ENCODE measurements around the gene TBC1D1. TPM values are rescaled to one million over a fixed set of nuclear protein-coding genes. Genes with fewer than 3 reads are reported as not detected.

The TBC1D1 gene
- total and polyA plus RNA-seq, 2 donors (not counting 3 experiments of a cell fraction or from before 2014, with no cell fraction given): 63.5 to 116 TPM

DNA sequence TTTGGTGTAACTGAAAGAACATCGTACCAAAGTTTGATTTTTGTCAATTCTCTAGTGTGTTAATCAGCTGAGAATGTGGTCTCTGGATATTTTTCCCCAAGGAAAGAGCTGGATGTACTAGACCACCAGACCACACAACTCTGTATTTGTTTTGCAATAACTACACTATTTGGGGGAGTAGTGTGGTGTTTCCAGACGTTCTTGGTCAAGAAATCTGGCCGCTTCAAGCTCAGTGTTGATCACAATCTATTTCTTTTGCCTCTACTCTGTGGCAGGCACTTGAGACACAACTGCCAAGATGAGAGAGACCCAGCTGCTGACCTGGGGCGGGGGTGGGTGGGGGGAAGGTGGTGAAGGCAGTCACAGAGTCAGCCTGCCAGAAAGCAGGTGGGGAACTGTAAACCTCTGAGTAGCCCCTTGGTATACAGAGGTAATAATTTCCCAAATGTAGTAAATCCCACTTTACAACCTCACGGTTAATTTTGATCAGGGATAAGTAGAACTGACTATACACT is 99.9 kb downstream of the TBC1D1 start:
- Histone ChIP-seq H4K20me1 (replicated peaks; ENCODE audit: control insufficient read depth, extremely low read depth, insufficient read depth, low read length) (no peaks in the 10 kb centered on the region), H3K27me3 (ENCODE audit: control insufficient read depth in 2 of 2, insufficient read depth in 2 of 2, low read length in 2 of 2) (no peaks in the 10 kb centered on the region), H3K9me1 (replicated peaks; ENCODE audit: control insufficient read depth, extremely low read depth, insufficient read depth, low read length) (no peaks in the 10 kb centered on the region), H3K27ac (ENCODE audit: insufficient read depth, low read depth, low read length) (no peak overlapping the region), H3K4me2 (ENCODE audit: insufficient read depth, low read length) (no peak overlapping the region), H2AFZ (ENCODE audit: low read depth, low read length) (no peak overlapping the region), H3K9me3 (replicated peaks; ENCODE audit: control insufficient read depth, insufficient read depth, low read length) (no peaks in the 10 kb centered on the region), H3K9ac (replicated peaks; ENCODE audit: extremely low read depth, insufficient read depth, low read length) (no peak overlapping the region), H3K4me1 (ENCODE audit: control insufficient read depth, extremely low read depth, insufficient read depth, low read length) (peaks cover 7% of the 10 kb centered on the region), H3K79me2 (ENCODE audit: control insufficient read depth, insufficient read depth, low read length) (peaks cover 16% of the 10 kb centered on the region), H3K36me3 (ENCODE audit: control insufficient read depth in 2 of 2, extremely low read depth in 1 of 2, insufficient read depth in 2 of 2, low read length in 2 of 2) (no peaks in the 10 kb centered on the region), H3K4me3 (replicated peaks in 1 of 3; ENCODE audit: insufficient read depth in 1 of 3, low read depth in 1 of 3, low read length in 3 of 3) (no peak overlapping the region)
- DNase-seq (ENCODE audit: low read depth, low spot score) (no peak), FAIRE-seq (no peak)
- dilution Hi-C loops (cut with MboI; ENCODE audit: extremely low pct_ligation_motif_present, low sequenced_read_pairs) (no loop called here), intact Hi-C loops (cut with micrococcal nuclease) (no loop called here)
- CTCF ChIA-PET: interaction anchor here (0.9 to 1.2 kb wide), 2 partner anchors 13 to 17 kb away, joined by 3 read pairs; no protein-coding TSS in a partner anchor
- no TSS peak for BruUV-seq (replicated peaks)
- POLR2A ChIA-PET: interaction anchor here (0.6 kb wide), 1 partner anchor 865 kb away, joined by 7 read pairs; no protein-coding TSS in a partner anchor
- no peak for TF ChIP-seq POLR2AphosphoS5 (IDR thresholded peaks at IDR 0.05; ENCODE audit: insufficient read depth, low read depth, low read length)
- TF ChIP-seq GATA2 (IDR thresholded peaks at IDR 0.05; ENCODE audit: insufficient read depth, insufficient read length, low read depth, low read length): no peak
- no peak for TF ChIP-seq POLR2A (IDR thresholded peaks at IDR 0.05; ENCODE audit: low read depth, low read length)
- TF ChIP-seq FOS (IDR thresholded peaks at IDR 0.05; ENCODE audit: borderline replicate concordance, insufficient read depth, low read length): no peak
- no peak for TF ChIP-seq MYC (IDR thresholded peaks at IDR 0.05; ENCODE audit: low read depth, low read length)
- no peak for TF ChIP-seq EZH2 (IDR thresholded peaks at IDR 0.05; ENCODE audit: borderline replicate concordance, low read depth, low read length, severe bottlenecking)
- TF ChIP-seq JUN (IDR thresholded peaks at IDR 0.05; ENCODE audit: borderline replicate concordance, insufficient read depth, insufficient read length, low read depth): no peak
- TF ChIP-seq, protein P1, sequence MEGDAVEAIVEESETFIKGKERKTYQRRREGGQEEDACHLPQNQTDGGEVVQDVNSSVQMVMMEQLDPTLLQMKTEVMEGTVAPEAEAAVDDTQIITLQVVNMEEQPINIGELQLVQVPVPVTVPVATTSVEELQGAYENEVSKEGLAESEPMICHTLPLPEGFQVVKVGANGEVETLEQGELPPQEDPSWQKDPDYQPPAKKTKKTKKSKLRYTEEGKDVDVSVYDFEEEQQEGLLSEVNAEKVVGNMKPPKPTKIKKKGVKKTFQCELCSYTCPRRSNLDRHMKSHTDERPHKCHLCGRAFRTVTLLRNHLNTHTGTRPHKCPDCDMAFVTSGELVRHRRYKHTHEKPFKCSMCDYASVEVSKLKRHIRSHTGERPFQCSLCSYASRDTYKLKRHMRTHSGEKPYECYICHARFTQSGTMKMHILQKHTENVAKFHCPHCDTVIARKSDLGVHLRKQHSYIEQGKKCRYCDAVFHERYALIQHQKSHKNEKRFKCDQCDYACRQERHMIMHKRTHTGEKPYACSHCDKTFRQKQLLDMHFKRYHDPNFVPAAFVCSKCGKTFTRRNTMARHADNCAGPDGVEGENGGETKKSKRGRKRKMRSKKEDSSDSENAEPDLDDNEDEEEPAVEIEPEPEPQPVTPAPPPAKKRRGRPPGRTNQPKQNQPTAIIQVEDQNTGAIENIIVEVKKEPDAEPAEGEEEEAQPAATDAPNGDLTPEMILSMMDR (IDR thresholded peaks at IDR 0.05; ENCODE audit: extremely low read depth in 1 of 2, insufficient read depth in 1 of 2, low read depth in 1 of 2, low read length in 2 of 2): no peak
- TF ChIP-seq, protein P2, sequence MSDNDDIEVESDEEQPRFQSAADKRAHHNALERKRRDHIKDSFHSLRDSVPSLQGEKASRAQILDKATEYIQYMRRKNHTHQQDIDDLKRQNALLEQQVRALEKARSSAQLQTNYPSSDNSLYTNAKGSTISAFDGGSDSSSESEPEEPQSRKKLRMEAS (IDR thresholded peaks at IDR 0.05; ENCODE audit: insufficient read depth, insufficient read length): no peak

Measured in endothelial cell of umbilical vein (primary cell).